Stimulated activated effector memory CD8-positive, alpha-beta T cell treated with anti-CD3 and anti-CD28 coated beads, Interleukin-12 subunit alpha, Interleukin-12 subunit beta, amount 100 ng/mL, for 72 hours (primary cell): ENCODE results near the gene TFB1M.
"Not testable (repeated sequence)": the region's sequence is repeated elsewhere in the genome, so short reads cannot be mapped to it uniquely, and the experiment has no call there.

Experiments used
- ATAC-seq: fragments of 150-1000 bp; cut with Tn5 transposase; 2 replicates; pipeline ENCODE4 v1.10.0; 2021
- DNase-seq, 2 donors: peaks; one replicate each; pipeline ENCODE4 v3.0.0; 2021 to 2022; ENCODE audit warnings: low spot score in 2 of 2
- H3K27ac Mint-ChIP-seq: one replicate; pipeline ENCODE4 v1.8.0; 2022; ENCODE audit warnings: mild to moderate bottlenecking, mixed read lengths
- H3K36me3 Mint-ChIP-seq: one replicate; pipeline ENCODE4 v1.8.0; 2022; ENCODE audit warnings: mild to moderate bottlenecking, mixed read lengths
- H3K4me1 Mint-ChIP-seq: one replicate; pipeline ENCODE4 v1.8.0; 2022; ENCODE audit warnings: mixed read lengths
- H3K4me3 Mint-ChIP-seq: one replicate; pipeline ENCODE4 v1.8.0; 2022; ENCODE audit warnings: mild to moderate bottlenecking, mixed read lengths
- H3K9me3 Mint-ChIP-seq: one replicate; pipeline ENCODE4 v1.8.0; 2022; ENCODE audit warnings: mixed read lengths

TFB1M gene

DNA sequence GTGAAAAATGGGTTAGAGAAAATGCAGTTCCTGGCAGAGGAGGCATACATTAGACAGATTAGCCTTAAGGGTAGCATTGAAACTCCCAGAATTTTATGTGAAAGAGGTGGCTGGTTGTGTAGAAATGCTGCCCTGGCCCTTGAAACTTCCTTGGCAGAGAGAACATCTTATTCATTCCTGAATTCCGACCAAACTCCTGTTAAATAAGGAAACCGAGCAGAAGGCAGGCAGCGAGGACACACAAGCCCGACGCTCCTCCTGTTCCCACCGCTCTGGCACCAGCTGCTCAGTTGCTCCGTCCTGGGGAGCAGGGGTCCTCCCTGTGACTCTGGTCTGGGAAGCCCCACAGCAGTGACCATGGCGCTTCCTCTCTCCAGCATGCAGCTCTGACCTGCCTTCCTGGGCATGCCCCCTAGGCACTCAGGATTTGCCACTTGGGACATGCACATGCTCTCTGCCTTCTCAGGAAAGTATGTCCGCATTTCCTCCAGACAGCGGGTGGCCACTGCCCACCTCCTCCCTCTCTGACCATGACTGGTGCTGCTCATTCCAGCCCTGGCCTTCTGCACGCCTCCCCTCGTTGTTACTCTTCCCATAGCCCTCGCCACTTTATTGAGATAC lies 85.6 kb downstream of the TFB1M start:
- no peak overlapping the region for H3K4me3 Mint-ChIP-seq
- no peaks in the 10 kb centered on the region for H3K9me3 Mint-ChIP-seq
- DNase-seq: no peak
- no peak overlapping the region for H3K27ac Mint-ChIP-seq
- H3K4me1 Mint-ChIP-seq: peaks cover 12% of the 10 kb centered on the region
- no peak for ATAC-seq
- H3K36me3 Mint-ChIP-seq: peaks cover 16% of the 10 kb centered on the region

DNA sequence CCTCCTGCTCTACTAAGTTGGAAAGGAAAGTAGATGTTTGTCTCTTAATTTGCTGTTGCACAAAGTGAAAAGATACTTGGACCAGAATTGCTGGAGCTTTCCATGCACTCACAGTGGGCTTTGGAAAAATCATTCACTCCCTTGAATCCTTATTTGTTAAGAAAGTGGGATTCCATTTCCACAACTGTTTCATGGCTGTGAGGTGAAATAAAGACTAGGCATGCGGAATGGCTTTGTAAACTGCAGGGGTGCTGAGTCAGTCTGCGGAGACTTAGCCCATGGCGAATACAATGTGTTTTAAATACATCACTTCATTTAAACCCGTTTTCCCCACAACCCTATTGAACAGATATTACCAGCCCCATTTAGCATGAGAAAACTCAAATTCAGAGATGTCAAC lies 87.2 kb downstream of the TFB1M start:
- ATAC-seq (no peak), DNase-seq (no peak)
- H3K36me3 Mint-ChIP-seq: peaks cover 16% of the 10 kb centered on the region
- no peak overlapping the region for H3K27ac Mint-ChIP-seq
- H3K4me3 Mint-ChIP-seq: no peak overlapping the region
- H3K9me3 Mint-ChIP-seq: no peaks in the 10 kb centered on the region
- peaks cover 14% of the 10 kb centered on the region for H3K4me1 Mint-ChIP-seq

DNA sequence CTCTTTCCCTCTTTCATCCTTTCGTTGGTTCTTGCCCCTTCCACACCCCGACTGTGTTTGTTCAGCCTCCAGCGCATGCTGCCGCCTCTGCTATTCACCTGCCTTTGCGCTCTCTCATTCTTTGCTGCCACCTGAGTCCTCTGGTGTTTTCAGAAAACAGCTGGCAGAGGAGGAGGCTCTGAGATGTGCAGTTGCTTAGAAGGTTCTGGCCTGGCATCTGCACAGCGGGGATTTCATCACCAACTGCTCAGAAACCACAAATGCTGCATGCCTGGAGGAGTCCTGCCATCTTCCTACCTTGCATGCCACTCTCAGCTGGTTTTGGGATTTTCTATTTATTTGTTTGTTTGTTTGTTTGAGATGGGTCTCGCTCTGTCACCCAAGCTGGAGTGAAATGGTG lies 89.7 kb downstream of the TFB1M start:
- ATAC-seq: no peak
- Mint-ChIP-seq H3K9me3 (no peaks in the 10 kb centered on the region), H3K4me1 (peaks cover 14% of the 10 kb centered on the region), H3K27ac (no peak overlapping the region), H3K36me3 (peaks cover 16% of the 10 kb centered on the region), H3K4me3 (peak overlapping the region; percentile 53)
- no peak for DNase-seq

DNA sequence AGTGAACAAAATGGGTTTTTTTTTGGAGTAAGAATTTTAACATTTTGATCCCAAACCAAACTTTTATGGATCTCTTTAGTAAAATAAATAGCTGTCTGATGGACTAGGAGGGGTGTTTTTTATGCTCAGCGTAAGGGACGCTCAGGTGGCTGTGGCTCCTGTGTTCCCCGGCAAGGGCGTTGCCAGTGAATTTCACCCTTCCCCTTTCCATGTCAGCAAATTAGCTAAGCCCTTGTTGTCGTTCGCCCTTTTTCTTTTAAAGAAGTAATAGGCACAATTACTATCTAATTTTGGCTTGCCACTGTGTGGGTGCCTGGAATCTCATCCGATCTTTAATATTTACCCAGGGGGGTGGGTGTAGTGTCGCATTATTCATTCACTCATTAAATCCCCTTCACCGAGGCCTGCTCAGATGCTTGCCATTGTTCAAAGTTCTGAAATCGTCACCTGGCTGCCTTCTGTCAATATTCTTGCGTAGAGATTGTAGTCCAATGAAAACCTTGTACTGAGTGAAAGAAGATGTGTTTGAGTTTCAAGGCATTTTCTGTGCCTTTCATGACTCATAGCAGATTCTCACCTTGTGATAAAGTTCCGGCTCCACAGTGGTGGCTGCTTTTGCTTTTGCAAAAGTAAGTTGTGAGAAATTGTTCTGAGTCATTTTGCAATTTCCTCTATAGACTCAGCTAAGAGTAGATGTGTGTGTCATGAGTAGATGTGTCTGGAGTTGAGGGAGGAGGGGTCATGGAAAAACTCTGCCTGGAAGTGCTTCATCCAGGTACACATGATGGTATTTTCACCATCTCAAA lies 90.4 kb downstream of the TFB1M start:
- DNase-seq (peak; percentile 22 to 70), ATAC-seq (peak; percentile 99)
- Mint-ChIP-seq H3K36me3 (peaks cover 23% of the 10 kb centered on the region), H3K9me3 (no peaks in the 10 kb centered on the region), H3K27ac (peak overlapping the region; percentile 54), H3K4me1 (peaks cover 14% of the 10 kb centered on the region), H3K4me3 (peak overlapping the region; percentile 53)

DNA sequence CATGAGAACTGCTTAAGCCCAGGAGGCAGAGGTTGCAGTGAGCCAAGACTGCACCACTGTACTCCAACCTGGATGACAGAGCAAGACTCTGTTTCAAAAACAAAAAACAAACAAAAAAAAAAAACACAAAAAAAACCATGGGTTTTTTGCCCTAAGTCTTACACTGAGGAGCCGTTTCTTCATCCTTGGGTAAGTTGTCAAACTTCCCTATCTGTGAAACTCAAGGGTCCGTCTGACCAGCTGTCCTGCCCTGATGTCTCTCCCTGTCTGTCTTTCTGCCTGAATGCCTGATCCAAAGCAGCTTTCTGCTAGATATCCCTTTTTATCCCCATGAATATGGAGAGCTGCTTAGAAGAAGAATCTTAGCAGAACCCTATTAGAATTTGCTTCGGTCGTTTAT lies 91.8 kb downstream of the TFB1M start:
- no peak overlapping the region for H3K27ac Mint-ChIP-seq
- DNase-seq (no peak), ATAC-seq (no peak)
- no peak overlapping the region for H3K4me3 Mint-ChIP-seq
- peaks cover 25% of the 10 kb centered on the region for H3K36me3 Mint-ChIP-seq
- peaks cover 14% of the 10 kb centered on the region for H3K4me1 Mint-ChIP-seq
- H3K9me3 Mint-ChIP-seq: no peaks in the 10 kb centered on the region

DNA sequence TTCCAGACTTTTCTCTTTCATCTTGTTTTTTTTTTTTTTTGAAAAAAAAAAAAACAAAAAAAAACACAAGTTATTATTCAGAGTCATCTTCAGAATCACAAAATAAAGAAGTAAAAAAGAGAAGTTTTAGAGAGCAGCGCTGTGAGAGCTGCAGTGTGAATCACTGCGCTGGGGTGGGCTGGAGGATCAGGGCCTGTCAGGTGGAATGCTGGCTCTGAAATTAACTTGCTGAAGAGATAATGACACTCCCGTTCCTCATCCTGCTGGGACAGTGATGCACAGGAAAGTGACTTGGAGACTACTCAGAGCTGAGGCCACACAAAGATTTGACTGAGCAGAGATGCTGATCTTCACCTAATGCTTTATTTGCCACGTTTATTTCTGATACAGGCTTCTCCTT lies 93.2 kb downstream of the TFB1M start:
- H3K27ac Mint-ChIP-seq: no peak overlapping the region
- peaks cover 25% of the 10 kb centered on the region for H3K36me3 Mint-ChIP-seq
- H3K4me3 Mint-ChIP-seq: no peak overlapping the region
- H3K4me1 Mint-ChIP-seq: peaks cover 14% of the 10 kb centered on the region
- H3K9me3 Mint-ChIP-seq: no peaks in the 10 kb centered on the region
- ATAC-seq (no peak), DNase-seq (no peak)

DNA sequence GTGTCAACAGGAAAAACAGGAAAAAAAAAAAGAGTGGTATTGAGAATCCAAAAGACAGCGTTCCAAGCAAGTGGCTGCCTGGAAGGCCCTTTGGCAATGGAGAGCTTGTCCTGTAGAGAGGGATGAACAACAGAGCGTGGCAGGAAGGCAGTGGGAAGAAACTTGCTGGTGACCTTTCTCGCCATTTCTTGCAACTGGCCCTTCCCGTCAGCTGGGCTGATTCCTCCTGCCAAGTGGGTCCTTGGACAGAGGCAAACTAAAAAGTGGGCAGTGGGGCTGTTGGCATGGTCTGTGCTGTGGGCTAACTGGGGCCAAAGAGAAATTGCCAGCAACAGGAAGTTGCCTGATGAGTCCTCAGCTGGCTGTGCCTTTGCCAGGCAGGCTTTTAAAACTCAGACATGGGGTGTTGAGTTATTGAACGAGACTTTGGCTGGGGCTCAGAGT lies 94.4 kb downstream of the TFB1M start:
- H3K27ac Mint-ChIP-seq: no peak overlapping the region
- ATAC-seq (no peak), DNase-seq (no peak)
- H3K4me1 Mint-ChIP-seq: peaks cover 14% of the 10 kb centered on the region
- no peak overlapping the region for H3K4me3 Mint-ChIP-seq
- H3K36me3 Mint-ChIP-seq: peaks cover 19% of the 10 kb centered on the region
- H3K9me3 Mint-ChIP-seq: no peaks in the 10 kb centered on the region

DNA sequence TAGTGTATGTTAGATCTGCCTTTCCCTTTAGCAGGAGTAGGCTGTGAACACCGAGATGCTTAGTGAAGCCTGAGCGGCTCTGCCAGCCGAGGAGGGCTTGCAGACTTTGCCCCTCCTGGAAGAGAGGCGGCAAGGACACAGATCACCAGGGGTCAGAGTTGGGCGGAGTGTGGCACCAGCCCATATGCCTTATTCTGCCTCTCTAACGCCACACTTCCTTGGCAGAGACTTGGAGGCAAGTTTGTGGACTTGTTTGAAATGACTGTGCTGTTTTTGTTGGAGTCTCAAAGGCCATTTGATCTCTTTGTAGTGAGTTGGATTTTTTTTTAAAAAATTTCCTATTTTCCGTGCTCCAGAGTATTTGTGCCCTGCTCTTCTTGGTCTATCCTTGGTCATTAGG lies 95.0 kb downstream of the TFB1M start:
- Mint-ChIP-seq H3K4me1 (peaks cover 8% of the 10 kb centered on the region), H3K36me3 (peaks cover 14% of the 10 kb centered on the region), H3K4me3 (no peak overlapping the region), H3K27ac (no peak overlapping the region), H3K9me3 (no peaks in the 10 kb centered on the region)
- no peak for ATAC-seq
- no peak for DNase-seq

DNA sequence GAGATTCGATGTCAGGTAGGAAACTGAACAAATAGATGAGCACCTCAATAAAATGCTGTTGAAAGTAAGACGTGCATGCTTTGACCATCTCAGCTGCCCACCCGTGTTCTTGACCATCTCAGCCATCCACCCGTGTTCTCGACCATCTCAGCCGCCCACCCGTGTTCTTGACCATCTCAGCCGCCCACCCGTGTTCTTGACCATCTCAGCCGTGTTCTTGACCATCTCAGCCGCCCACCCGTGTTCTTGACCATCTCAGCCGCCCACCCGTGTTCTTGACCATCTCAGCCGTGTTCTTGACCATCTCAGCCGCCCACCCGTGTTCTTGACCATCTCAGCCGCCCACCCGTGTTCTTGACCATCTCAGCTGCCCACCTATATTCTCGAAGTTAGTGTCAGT lies 95.6 kb downstream of the TFB1M start:
- not testable (repeated sequence) for ATAC-seq, H3K9me3 Mint-ChIP-seq, DNase-seq, H3K36me3 Mint-ChIP-seq, H3K4me1 Mint-ChIP-seq, H3K27ac Mint-ChIP-seq, H3K4me3 Mint-ChIP-seq

DNA sequence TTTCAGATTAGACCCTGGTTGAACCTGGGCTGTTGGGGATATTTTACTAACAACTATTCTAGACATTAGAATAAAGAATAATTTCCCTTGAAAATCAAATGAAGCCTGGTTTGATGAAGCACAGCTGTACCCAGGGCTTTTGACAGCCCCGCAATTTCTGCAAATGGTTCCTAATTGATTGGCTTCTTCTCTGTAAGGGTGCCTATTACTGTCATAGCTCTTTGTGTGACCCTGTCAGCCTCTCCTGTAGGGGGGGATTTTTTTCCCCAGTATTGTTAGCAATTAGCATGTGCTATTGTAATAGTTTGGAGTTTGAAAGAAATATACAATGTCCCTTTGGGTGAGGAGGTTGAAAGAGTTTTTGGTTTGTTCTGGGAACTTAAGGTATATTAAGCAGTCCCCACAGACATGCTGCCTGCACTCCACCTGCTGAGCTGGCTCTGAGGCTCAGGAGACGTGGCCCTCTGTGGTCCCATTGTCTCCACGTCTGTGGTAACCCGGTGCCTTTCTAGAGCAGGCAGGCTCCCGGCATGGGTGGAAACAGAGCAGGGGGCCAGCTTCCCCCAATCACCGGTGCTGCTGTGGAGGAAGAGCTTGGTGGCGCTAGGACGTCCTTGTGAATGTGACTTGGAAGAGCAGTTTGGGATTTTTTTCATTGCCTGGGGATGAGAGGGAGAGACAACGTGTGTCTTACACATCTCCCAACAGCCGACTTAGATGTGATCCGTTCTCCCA lies 97.8 kb downstream of the TFB1M start:
- Mint-ChIP-seq H3K9me3 (no peaks in the 10 kb centered on the region), H3K36me3 (peaks cover 9% of the 10 kb centered on the region), H3K27ac (no peak overlapping the region), H3K4me1 (no peaks in the 10 kb centered on the region), H3K4me3 (no peak overlapping the region)
- no peak for ATAC-seq
- DNase-seq: no peak

DNA sequence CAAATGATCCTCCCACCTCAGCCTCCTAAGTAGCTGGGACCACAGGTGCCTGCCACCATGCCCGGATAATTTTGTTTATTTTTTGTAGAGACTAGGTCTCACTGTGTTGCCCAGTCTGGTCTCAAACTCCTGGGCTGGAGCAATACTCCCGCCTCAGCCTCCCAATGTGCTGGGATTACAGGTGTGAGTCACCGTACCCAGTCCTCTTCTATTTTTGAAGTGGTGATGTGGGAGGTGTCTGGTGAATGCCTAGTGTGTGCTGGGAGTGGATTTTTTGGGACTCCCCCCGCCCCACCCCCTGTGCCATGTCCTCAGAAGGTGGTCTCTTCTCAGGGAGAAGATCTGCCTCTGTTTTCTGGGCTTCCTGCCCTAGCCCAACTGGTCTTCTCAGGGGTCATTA lies 98.4 kb downstream of the TFB1M start:
- DNase-seq (no peak), ATAC-seq (no peak)
- no peak overlapping the region for H3K4me3 Mint-ChIP-seq
- no peak overlapping the region for H3K27ac Mint-ChIP-seq
- no peaks in the 10 kb centered on the region for H3K4me1 Mint-ChIP-seq
- H3K9me3 Mint-ChIP-seq: no peaks in the 10 kb centered on the region
- H3K36me3 Mint-ChIP-seq: peaks cover 9% of the 10 kb centered on the region

DNA sequence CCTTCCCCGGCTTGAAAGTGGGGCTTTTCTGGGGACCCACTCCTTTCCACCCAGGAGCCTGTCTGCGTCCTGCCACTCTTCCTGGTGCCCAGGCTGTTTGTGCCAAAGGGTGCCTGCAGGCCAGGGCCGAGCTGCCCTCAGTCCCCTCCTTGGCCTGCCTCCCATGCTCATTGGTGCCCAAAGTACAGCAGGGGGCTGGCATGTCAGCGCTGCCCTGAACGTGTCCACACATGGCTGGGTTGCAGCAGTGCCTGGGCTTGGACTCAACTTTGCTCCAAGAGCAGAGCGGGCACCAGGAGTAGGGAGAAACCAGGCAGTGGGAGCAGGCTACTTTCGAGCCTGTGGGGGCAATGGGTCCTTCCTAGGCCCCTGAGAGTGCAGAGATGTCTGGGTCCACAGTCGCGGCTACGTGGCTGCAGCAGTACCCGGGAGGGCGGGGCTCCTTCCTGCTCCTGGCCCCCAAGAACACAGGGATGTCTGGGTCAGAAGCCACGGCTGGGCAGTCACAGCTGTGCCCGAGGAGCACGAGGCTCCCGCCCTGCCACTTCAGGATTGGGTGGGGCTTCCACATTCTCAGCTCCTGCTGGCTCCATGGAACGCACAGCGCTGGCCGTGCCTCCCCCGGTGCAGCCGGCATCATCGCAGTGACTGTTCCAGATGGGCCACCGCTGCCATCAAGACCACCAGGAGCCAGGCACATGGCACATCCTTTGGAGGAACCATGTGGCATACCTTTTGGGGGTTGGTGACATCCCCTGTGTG lies 100.5 kb downstream of the TFB1M start:
- Mint-ChIP-seq H3K4me3 (no peak overlapping the region), H3K4me1 (no peaks in the 10 kb centered on the region)

DNA sequence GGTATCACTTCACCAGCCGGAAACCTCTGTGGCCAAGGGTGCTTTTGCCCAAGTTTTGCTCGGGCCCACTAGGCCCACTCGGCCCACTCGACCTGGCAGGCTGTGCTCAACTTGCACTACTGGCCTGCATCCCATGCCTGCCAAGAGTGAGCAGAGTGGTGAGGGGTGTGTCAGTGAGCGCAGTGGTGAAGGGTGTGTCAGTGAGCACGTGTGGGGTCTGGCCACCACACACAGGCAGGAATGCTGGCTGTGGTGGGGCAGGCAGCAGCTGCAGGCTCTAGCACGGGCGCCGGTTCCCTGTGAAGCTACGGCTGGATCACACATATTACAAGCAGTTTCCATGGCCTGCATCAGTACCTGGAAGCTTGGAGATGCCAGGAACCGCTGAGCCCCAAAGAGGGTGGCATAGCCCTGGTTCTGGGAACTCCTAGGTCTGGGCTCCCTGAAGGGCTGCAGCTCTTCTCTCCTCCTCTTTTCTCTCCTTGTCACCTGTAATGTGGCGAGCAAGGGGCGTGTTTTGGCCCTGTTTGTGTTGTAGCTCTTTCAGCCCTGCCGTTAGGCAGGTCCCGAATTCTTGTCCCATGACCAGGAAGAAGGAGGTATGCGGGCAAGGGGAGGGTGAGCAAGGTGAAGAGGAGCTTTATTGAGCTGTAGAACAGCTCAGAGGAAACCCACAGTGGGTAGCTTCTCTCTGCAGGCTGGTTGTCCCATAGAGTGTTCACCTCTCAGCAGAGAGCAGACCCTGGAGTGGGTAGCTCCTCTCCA lies 101.5 kb downstream of the TFB1M start:
- Mint-ChIP-seq H3K27ac (no peak overlapping the region), H3K36me3 (no peaks in the 10 kb centered on the region), H3K4me3 (no peak overlapping the region), H3K9me3 (no peaks in the 10 kb centered on the region), H3K4me1 (no peaks in the 10 kb centered on the region)
- no peak for ATAC-seq
- DNase-seq: no peak

More for the DNA sequence above, 100.5 kb downstream of the TFB1M start:
- Mint-ChIP-seq H3K36me3 (peaks cover 1% of the 10 kb centered on the region), H3K9me3 (no peaks in the 10 kb centered on the region), H3K27ac (no peak overlapping the region)
- DNase-seq: no peak
- ATAC-seq: peak; percentile 43

DNA sequence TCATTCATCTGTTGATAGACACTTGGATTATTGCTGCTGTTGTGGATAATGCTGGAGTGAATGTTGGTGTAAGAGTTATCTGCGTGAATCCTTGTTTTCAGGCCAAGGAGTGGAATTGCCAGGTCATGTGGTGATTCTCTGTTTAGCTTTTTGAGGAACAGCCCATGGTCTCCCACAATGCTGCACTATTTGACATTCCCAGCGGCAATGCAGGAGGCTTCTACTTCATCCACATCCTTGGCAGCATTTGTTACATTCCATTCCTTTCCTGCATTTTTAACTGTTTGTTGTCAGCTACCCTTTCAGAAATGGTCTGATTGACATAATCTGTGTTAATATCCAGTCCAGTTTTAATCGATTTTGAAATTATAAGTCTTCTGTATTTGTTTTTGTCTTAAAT lies 102.2 kb downstream of the TFB1M start:
- DNase-seq: no peak
- Mint-ChIP-seq H3K27ac (no peak overlapping the region), H3K4me1 (no peaks in the 10 kb centered on the region), H3K9me3 (no peaks in the 10 kb centered on the region), H3K36me3 (no peaks in the 10 kb centered on the region), H3K4me3 (no peak overlapping the region)
- ATAC-seq: no peak
